Measurements from ENCODE around the gene TJP1.
"Not testable (repeated sequence)": the region's sequence is repeated elsewhere in the genome, so short reads cannot be mapped to it uniquely, and the experiment has no call there.

Gene TJP1

DNA sequence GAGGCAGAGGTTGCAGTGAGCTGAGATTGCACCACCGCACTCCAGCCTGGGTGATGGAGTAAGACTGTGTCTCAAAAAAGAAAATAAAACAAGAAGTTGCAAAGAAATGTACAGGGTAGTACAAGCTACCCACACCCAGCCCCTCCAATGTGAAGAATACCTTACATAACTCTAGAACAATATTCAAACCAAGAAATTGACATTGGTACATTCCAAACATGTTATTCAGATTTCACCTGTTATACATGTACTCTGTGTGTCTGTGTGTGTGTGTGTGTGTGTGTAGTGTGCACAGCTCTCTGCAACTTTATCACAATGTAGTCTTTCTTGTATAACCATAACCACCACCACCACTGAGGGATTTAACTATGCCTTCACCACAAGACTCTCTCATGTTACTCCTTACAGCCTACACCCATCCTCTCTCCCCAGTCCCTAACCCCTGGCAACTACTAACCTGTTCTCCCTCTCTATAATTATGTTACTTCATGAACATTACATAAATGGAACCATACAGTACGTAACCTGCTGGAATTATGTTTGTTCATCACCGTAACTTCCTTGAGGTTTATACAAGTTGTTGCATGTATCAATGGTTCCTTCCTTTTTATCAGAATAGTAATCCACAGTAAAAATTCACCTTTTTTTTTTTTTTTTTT, 16.2 kb upstream of the TJP1 start:
- no peak for DNase-seq

DNA sequence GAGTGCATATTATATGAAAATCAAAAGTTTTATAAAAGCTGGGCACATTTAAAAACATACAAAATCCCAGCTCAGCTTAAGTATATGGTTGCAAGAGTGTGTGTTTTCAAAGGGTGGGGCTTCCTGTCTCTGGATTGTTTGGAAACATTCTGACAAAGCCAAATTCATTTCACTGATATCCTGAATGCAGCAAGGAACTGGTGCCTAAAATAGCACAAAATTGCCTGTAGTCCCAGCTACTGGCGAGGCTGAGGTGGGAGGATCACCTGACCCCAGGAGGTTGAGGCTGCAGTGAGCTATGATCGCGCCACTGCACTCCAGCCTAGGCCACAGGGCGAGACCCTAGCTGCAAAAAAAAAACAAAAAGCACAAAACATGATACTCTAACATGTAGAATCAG, 13.0 kb upstream of the TJP1 start:
- no peak for DNase-seq

- no peak for DNase-seq
Observed at GRCh38 chr15:29832709-29833108, 10.4 kb upstream of the TJP1 start.

- DNase-seq = no peak
Observed at GRCh38 chr15:29826908-29827820, 4.9 kb upstream of the TJP1 start.

DNA sequence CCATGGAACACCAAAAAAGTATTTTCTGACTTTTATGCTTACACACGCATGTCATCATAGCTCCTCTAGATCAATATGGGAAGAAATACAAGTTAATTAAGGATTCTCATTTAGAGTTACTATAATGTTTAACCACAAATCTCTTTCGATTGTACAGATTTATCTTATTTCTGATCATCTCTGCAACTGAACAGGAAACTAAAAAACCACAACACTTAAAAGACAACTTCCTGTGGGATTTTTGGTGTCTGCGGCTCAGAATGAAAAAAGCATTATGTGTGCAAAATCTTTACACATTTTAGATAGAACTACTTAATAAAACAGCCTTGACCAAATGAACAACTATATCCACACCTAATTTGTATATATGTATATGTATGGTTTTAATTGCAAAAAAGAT, 3.0 kb upstream of the TJP1 start:
- no peak for DNase-seq

DNA sequence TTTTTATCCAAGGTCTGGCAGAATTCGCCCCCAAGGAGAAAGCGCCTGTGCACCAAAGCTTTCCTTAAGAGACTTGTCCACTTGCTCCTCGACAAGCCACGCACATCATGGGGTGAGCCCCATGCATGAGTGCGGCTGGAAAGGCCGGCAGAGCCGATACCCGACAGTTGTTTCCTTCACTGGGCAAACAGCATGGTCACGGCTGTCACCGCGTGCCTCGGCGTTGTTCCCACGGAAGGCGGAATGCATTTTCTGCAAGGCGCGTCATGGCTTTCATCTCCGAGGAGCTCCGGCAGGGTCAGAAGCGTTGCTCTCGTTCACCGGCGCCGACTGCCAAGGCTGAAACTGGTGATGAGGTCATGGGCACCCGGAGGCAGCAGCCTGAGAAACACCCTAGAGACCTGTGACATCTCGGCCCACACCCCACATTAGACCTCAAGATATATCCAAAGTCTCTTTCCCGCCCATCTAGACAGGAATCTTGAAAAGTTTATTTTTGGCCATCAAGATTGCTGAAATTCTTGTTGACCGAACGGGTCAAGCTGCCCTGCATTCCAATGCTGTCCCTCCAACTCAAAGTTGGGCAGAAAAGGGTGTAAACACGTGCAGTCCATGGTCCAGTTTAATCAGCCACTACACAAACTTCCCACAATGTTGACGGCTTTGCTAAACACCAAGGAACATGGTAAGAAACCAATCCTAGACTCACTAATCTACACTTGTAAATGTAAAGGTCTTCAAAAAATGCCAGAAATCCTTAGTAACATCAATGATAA, 604 bp upstream of the TJP1 start:
- no peak for DNase-seq

DNA sequence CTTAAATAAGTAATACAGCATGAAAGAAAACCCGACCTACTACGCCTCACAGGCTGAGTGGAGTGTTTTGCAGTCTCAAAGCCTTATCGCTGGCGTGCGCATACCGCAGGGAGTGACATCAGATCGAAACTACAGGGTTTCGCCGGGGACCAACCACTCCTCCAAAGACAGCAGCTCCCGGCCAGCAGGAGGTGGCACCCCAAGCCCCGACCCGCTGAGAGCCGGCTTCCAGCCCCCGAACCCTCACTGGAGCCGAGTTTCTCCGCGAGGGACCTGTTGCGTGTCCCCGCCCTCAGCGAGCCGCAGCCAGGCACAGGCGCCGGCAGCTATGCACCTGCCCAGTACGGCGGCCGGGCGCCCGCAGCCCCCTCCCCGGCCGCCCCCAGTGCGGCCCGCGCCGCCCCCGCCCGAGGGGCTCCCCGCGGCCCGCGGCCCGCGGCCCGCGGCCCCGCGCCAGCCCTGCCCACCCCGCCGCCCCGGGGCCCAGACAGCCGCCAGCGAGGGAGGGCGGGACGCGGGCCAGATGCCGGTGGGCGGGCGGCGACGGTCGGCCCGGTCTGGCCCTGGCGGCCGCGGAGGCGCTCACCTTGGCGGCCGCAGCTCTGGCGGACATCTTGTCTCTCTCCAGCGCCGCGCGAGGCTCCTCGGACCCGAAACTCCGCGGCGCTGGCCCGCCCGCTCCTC, 710 bp downstream of the TJP1 start:
- no peak for DNase-seq

DNA sequence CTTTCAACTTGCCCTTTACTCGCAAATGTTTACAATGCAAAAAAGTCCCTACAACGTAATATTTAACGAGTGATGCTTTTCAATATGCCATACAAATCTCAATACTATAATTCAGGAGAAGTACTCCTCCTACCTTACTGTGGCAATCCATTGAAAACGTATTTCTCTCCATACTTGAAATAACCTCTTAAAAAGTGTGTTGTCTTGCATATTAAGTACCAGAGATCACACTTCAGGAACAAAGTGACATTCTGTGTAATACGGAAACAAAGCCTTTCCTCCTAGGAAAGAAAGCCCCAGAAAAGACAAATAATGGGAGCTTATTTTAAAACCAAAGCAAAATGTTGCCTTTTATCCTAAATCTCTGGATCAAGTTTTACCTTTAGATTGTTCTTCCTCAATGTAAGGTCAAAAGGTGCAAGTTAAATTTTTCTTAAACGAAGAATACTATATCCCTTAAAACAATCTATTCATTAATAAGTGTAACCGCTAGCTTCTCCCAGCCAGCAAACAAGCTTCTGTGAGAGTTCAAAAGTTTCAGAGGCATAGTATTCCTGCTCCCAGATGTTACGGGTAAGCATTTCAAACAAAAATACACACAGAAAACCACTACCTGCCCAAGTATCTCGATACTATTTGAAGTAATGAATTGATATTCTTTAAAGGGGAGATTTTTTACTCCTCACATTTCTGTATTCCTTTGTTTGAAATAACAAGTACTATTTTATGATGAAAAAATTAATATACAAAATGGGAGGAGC, 1.7 kb downstream of the TJP1 start:
- DNase-seq = no peak

DNA sequence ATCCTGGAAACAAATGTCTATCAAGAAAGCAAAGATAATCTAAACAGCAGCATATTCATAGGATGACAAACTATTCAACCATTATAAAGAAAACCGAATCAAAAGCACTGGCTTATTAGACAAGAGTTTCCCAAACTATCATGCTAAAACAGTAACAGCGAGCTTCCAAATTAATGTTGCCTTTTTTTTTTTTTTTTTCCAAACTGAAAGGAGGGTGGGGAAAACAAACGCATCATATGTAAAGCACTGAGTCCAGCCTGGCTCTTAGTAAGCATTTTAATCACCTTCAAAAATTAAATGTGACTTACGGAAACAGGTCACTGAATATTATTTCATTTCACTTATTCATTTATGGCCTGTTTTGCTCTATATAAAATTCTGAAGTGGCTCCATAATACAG, 2.3 kb downstream of the TJP1 start:
- no peak for DNase-seq

- DNase-seq = no peak
Observed at GRCh38 chr15:29818141-29818540, 4.1 kb downstream of the TJP1 start.

GRCh38 chr15:29817455-29817854, 4.8 kb downstream of the TJP1 start:
- DNase-seq = not testable (repeated sequence)

- DNase-seq = no peak
Observed at GRCh38 chr15:29815000-29815710, 7.1 kb downstream of the TJP1 start.

DNA sequence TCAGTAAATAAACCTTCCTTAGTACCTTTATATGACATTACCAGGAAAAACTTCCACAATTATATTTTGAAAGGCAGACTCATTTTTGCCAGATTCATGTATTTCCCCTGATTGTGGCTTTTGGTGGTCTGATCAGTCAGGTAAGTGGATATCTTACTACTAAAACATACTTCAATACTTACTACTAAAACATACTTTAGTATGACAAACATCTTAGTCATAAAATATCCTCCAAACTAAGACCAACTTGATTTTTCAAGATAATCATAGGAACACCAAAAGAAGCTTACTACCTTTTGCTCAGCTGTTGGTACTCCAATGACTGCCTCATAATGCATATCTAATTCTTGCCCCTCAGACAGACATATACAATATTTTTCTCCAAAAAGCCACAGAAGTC, 9.3 kb downstream of the TJP1 start:
- DNase-seq = no peak

DNA sequence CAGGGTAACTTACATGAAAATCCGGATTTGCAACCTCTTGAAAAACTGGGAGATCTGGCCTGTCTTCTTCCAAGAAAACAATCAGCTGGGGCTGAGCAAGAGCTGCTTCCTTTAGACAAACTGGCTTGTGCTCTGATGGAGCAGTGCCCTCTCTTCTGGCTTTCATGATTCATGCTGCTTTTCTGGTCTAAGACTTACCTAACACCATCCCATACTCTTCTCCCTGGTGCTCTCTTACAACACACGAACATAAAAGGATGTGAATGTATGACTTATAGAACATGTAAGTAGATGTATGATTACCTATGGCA, 9.9 kb downstream of the TJP1 start:
- DNase-seq = no peak

DNA sequence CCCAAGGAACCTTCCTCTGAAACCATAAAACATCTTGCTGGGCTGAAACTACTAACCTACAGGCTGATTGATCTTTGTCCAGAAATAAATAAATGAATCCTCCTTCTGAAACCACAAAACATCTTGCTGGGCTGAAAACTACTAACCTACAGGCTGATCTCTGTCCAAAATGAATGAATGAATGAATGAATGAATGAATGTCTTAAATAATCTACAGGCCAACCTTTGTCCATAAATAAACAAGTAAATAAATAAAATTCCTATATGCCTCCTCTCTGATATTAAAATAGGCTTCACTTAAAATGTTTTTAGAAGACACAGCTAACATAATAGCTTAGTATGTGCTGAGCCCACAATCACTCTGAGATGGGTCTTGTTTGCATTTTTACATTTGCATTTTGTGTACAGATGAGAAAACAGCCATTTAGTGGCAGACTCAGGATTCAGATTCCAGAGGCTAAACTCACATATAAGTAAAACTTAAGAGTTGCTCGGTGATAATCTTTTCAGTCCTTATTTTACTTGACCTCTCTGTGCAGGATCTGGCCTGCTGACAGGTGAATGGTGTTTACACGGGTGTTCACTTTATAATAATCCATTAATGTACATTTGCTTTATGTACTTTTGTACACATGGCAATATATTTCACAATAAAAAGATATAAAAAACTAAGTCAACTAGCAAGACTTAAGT, 10.4 kb downstream of the TJP1 start:
- no peak for DNase-seq

DNA sequence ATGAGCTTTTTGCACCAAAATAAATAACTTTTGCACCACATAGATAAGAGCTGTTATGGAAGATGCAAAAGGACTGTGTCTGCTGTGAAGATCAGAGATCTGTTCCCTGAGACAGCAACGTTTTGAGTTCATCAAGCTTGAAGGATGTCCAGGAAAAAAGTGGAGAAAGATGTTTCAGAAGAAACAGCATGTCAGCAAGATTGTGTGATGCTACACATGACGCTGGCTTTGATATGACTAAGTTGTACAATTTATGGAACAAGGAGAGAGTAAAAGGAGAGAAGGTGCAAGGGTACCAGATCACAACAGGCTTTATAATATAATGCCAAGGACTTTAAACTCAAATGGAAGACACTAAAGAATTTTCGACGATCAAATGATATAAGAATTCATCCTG, 16.6 kb downstream of the TJP1 start:
- no peak for DNase-seq

GRCh38 chr15:29805043-29805707, 17.1 kb downstream of the TJP1 start:
- DNase-seq = no peak

- no peak for DNase-seq
Observed at GRCh38 chr15:29802411-29802810, 19.9 kb downstream of the TJP1 start.

- no peak for DNase-seq
Observed at GRCh38 chr15:29800491-29801366, 21.5 kb downstream of the TJP1 start.

DNA sequence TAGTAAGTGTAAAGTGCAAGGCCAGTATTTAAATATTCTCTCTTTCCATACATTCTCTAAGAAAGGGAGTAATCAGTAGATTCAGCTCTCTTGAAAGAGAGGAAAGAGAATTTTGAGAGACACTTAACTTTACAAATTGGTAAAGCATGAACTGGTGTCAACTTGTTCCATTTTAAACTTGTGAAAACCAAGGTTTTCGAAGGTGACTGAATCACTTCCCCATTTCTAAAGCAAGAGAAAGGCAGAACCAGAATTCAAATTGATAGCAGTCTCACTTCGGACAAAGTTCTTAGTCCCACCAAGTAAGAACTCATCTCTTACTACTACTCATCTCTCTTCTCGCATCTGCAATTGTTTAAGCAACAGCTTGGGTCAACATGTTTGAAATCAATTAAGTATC, 22.4 kb downstream of the TJP1 start:
- no peak for DNase-seq
